ENCODE measurements around the gene FBXL13.
"Not testable (repeated sequence)": the region's sequence is repeated elsewhere in the genome, so short reads cannot be mapped to it uniquely, and the experiment has no call there.

FBXL13 gene

GRCh38 chr7:102976493-102976892, 98.1 kb downstream of the FBXL13 start:
- DNase-seq (ENCODE audit: low read depth) = no peak
- H3K4me3 ChIP-seq (ENCODE audit: control insufficient read depth, low read depth, low read length) = no peak overlapping the region
- no peak for TF ChIP-seq CTCF (conservative IDR thresholded peaks at IDR 0.05; ENCODE audit: control insufficient read depth, insufficient read depth, low read depth, low read length)

- no peak for TF ChIP-seq CTCF (conservative IDR thresholded peaks at IDR 0.05; ENCODE audit: control insufficient read depth, insufficient read depth, low read depth, low read length)
- H3K4me3 ChIP-seq (ENCODE audit: control insufficient read depth, low read depth, low read length) = no peak overlapping the region
- DNase-seq (ENCODE audit: low read depth) = no peak
Observed at GRCh38 chr7:102975854-102976253, 98.7 kb downstream of the FBXL13 start.

- peak; percentile 30 for TF ChIP-seq CTCF (conservative IDR thresholded peaks at IDR 0.05; ENCODE audit: control insufficient read depth, insufficient read depth, low read depth, low read length)
- H3K4me3 ChIP-seq (ENCODE audit: control insufficient read depth, low read depth, low read length) = no peak overlapping the region
- no peak for DNase-seq (ENCODE audit: low read depth)
Observed at GRCh38 chr7:102974366-102975236, 100.0 kb downstream of the FBXL13 start.

GRCh38 chr7:102973096-102973802, 101.3 kb downstream of the FBXL13 start:
- peak; percentile 61 for DNase-seq (ENCODE audit: low read depth)
- H3K4me3 ChIP-seq (ENCODE audit: control insufficient read depth, low read depth, low read length) = no peak overlapping the region
- TF ChIP-seq CTCF (conservative IDR thresholded peaks at IDR 0.05; ENCODE audit: control insufficient read depth, insufficient read depth, low read depth, low read length) = no peak

- H3K4me3 ChIP-seq (ENCODE audit: control insufficient read depth, low read depth, low read length) = no peak overlapping the region
- TF ChIP-seq CTCF (conservative IDR thresholded peaks at IDR 0.05; ENCODE audit: control insufficient read depth, insufficient read depth, low read depth, low read length) = no peak
- DNase-seq (ENCODE audit: low read depth) = peak; percentile 41
Observed at GRCh38 chr7:102967798-102968197, 106.8 kb downstream of the FBXL13 start.

GRCh38 chr7:102966465-102966864, 108.1 kb downstream of the FBXL13 start:
- DNase-seq (ENCODE audit: low read depth) = no peak
- TF ChIP-seq CTCF (conservative IDR thresholded peaks at IDR 0.05; ENCODE audit: control insufficient read depth, insufficient read depth, low read depth, low read length) = no peak
- no peak overlapping the region for H3K4me3 ChIP-seq (ENCODE audit: control insufficient read depth, low read depth, low read length)

- not testable (repeated sequence) for DNase-seq (ENCODE audit: low read depth); H3K4me3 ChIP-seq (ENCODE audit: control insufficient read depth, low read depth, low read length)
Observed at GRCh38 chr7:102961993-102962392, 112.6 kb downstream of the FBXL13 start.

- not testable (repeated sequence) for DNase-seq (ENCODE audit: low read depth); H3K4me3 ChIP-seq (ENCODE audit: control insufficient read depth, low read depth, low read length)
Observed at GRCh38 chr7:102958004-102958403, 116.6 kb downstream of the FBXL13 start.

- H3K4me3 ChIP-seq (ENCODE audit: control insufficient read depth, low read depth, low read length); DNase-seq (ENCODE audit: low read depth): not testable (repeated sequence)
Observed at GRCh38 chr7:102954359-102954758, 120.2 kb downstream of the FBXL13 start.

Data from fibroblast of mammary gland (primary cell).